Natural killer cell treated with Interleukin-12 subunit alpha and Interleukin-12 subunit beta and Interleukin-15 and Interleukin-18, amount 100 ng/mL, for 72 hours (primary cell): ENCODE results near the gene CYP19A1. TPM values are rescaled to one million over a fixed set of nuclear protein-coding genes. Genes with fewer than 3 reads are reported as not detected.

ENCODE experiments used
- ATAC-seq, 2 donors: fragments of 150-1000 bp; cut with Tn5 transposase in 1 of 2; sonication (Bioruptor Pico), chemical (Tn5 transposase) in 1 of 2; 2 replicates each; pipeline ENCODE4 v1.10.0; 2021
- DNase-seq: peaks from one replicate; pipeline ENCODE4 v3.0.0; 2022; ENCODE audit warnings: low spot score
- H3K27ac Mint-ChIP-seq, 2 donors: 1 replicate in 1 of 2; 2 replicates in 1 of 2; pipeline ENCODE4 v1.8.0; 2022; ENCODE audit warnings: mixed read lengths in 2 of 2, mild to moderate bottlenecking in 1 of 2, moderate library complexity in 1 of 2
- H3K27me3 Mint-ChIP-seq, 2 donors: 1 replicate in 1 of 2; 2 replicates in 1 of 2; pipeline ENCODE4 v1.8.0; 2022; ENCODE audit warnings: mixed read lengths in 2 of 2
- H3K36me3 Mint-ChIP-seq: one replicate; pipeline ENCODE4 v1.8.0; 2022; ENCODE audit warnings: mixed read lengths
- H3K4me1 Mint-ChIP-seq, 2 donors: 1 replicate in 1 of 2; 2 replicates in 1 of 2; pipeline ENCODE4 v1.8.0; 2022; ENCODE audit warnings: low read depth in 2 of 2, mixed read lengths in 2 of 2, mild to moderate bottlenecking in 1 of 2
- H3K4me3 Mint-ChIP-seq: one replicate; pipeline ENCODE4 v1.8.0; 2022; ENCODE audit warnings: mixed read lengths
- H3K9me3 Mint-ChIP-seq: 2 replicates; pipeline ENCODE4 v1.8.0; 2022; ENCODE audit warnings: mixed read lengths
- total RNA-seq, 2 donors: library from RNA; stranded (reverse); gene quantifications; one replicate each; pipeline ENCODE4 v1.2.3, GENCODE V29; 2022

CYP19A1 gene
- total RNA-seq = not detected

GRCh38 chr15:51338496-51338895 is at the start of gene CYP19A1:
CYP19A1 (minus strand) TSS chr15:51338596; CDS start chr15:51242912, 95,684 bp downstream.
- ATAC-seq = no peak
- DNase-seq = no peak
- Mint-ChIP-seq H3K27ac (no peak within 1 kb of the TSS), H3K4me3 (no peak within 1 kb of the TSS), H3K27me3 (peaks cover 12 to 28% of the 10 kb centered on the region in 2 donors), H3K36me3 (no peaks in the 10 kb centered on the region), H3K9me3 (no peaks in the 10 kb centered on the region), H3K4me1 (no peaks in the 10 kb centered on the region)

GRCh38 chr15:51387699-51388041 is 49.3 kb upstream of the CYP19A1 start:
- no peak overlapping the region for H3K4me3 Mint-ChIP-seq
- no peak for DNase-seq

DNA sequence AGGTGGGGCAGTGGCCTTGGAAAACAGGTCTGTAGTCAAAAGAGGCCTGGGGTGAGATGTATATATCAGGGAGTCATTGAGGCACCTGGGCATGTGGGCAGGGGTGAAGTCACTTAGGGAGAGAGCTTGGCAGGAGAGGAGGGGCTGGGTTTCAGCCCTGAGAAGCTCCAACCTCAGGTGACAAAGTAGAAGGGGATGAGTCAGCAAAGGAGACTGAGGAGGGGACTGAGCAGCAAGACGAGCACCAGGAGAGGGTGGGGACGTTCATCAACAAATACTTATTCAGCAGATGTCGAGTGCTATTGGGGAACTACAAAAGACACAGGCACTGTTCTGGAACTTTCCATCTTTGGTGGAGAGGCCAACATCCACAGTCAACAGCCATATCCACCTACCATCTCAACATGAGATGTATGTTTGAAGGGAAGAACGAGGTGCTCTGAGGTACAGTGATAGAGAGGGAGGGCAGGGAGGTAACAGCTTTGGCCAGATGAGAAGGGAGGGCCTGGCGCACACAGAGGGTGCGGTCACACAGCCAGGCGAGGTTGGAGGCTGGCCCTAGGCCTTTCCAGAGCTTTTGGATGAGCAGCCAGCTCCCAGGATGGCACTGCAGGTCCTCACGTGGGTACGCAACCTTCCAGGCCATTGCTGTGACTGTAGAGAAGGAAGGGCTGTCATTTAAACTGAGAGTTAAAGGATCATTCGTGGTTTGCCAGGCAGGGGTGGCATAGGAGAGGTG is 48.7 kb upstream of the CYP19A1 start:
- Mint-ChIP-seq H3K4me3 (no peak overlapping the region), H3K27me3 (peaks cover 5 to 13% of the 10 kb centered on the region in 2 donors), H3K4me1 (no peaks in the 10 kb centered on the region), H3K36me3 (no peaks in the 10 kb centered on the region), H3K9me3 (no peaks in the 10 kb centered on the region), H3K27ac (no peak overlapping the region)
- ATAC-seq (no peak), DNase-seq (no peak)

More at GRCh38 chr15:51387699-51388041, 49.3 kb upstream of the CYP19A1 start:
- Mint-ChIP-seq H3K27me3 (peaks cover 3 to 10% of the 10 kb centered on the region in 2 donors), H3K4me1 (no peaks in the 10 kb centered on the region), H3K27ac (no peak overlapping the region), H3K36me3 (no peaks in the 10 kb centered on the region), H3K9me3 (no peaks in the 10 kb centered on the region)
- no peak for ATAC-seq

DNA sequence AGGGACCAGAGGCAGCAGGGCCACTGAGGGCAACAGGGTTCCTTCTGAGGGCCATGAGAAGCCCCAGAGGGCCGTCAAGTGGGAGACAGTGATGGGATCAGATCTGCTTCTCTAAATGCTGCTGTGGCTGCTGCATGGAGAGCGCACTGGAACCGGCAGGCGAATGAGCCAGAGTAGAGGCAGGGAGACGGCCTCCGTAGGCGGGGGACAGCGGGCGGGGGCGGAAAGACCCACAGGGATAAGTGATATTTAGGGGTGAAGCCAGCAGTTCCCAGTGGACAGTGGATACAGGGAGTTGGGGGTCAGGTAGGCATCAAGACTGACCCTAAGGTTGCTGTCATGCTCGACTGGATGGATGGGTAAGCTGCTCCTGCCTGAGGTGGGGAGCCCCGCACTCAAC is 48.1 kb upstream of the CYP19A1 start:
- H3K27me3 Mint-ChIP-seq = peaks cover 11 to 19% of the 10 kb centered on the region in 2 donors
- H3K27ac Mint-ChIP-seq = no peak overlapping the region
- ATAC-seq (no peak), DNase-seq (no peak)
- H3K9me3 Mint-ChIP-seq = no peaks in the 10 kb centered on the region
- H3K4me1 Mint-ChIP-seq = no peaks in the 10 kb centered on the region
- no peak overlapping the region for H3K4me3 Mint-ChIP-seq
- no peaks in the 10 kb centered on the region for H3K36me3 Mint-ChIP-seq

DNA sequence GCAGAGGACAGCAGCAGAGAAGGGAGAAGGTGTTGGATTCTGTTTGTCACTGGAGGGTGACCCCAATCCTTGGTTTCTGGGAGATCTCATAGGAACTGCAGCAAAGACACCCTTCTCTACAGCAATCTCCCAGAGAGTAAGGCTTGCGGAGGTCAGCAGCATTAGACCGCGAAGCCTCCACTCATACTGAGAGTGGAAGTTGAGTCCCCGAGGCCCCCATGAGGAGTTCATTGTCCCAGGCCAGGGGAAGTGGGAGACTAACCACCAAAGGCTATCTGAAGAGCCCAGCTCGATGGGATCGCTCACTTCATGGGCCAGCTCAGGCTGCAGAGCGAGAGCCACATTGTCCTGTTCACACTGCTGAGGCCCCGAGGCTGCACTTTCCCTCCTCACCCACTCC is 47.6 kb upstream of the CYP19A1 start:
- H3K9me3 Mint-ChIP-seq = no peaks in the 10 kb centered on the region
- H3K27ac Mint-ChIP-seq = no peak overlapping the region
- ATAC-seq (no peak), DNase-seq (no peak)
- peaks cover 12 to 22% of the 10 kb centered on the region in 2 donors for H3K27me3 Mint-ChIP-seq
- H3K36me3 Mint-ChIP-seq = no peaks in the 10 kb centered on the region
- H3K4me3 Mint-ChIP-seq = no peak overlapping the region
- H3K4me1 Mint-ChIP-seq = no peaks in the 10 kb centered on the region

GRCh38 chr15:51382787-51383186 is 44.4 kb upstream of the CYP19A1 start:
- no peak for ATAC-seq
- DNase-seq = no peak
- Mint-ChIP-seq H3K27ac (no peak overlapping the region), H3K9me3 (no peaks in the 10 kb centered on the region), H3K27me3 (peaks cover 12 to 17% of the 10 kb centered on the region in 2 donors), H3K36me3 (no peaks in the 10 kb centered on the region), H3K4me1 (no peaks in the 10 kb centered on the region), H3K4me3 (no peak overlapping the region)

GRCh38 chr15:51380999-51381806 is 42.8 kb upstream of the CYP19A1 start:
- no peaks in the 10 kb centered on the region for H3K9me3 Mint-ChIP-seq
- H3K4me1 Mint-ChIP-seq = no peaks in the 10 kb centered on the region
- H3K27ac Mint-ChIP-seq = no peak overlapping the region
- ATAC-seq = peak; percentile 54 to 71
- no peaks in the 10 kb centered on the region for H3K36me3 Mint-ChIP-seq
- H3K27me3 Mint-ChIP-seq = peaks cover 12 to 17% of the 10 kb centered on the region in 2 donors
- no peak overlapping the region for H3K4me3 Mint-ChIP-seq
- DNase-seq = no peak

- no peak overlapping the region for H3K27ac Mint-ChIP-seq
- H3K27me3 Mint-ChIP-seq = peaks cover 12 to 17% of the 10 kb centered on the region in 2 donors
- H3K4me3 Mint-ChIP-seq = no peak overlapping the region
- no peaks in the 10 kb centered on the region for H3K4me1 Mint-ChIP-seq
- DNase-seq = no peak
- no peaks in the 10 kb centered on the region for H3K36me3 Mint-ChIP-seq
- H3K9me3 Mint-ChIP-seq = no peaks in the 10 kb centered on the region
- no peak for ATAC-seq
Observed at GRCh38 chr15:51379390-51379789, 41.0 kb upstream of the CYP19A1 start.

DNA sequence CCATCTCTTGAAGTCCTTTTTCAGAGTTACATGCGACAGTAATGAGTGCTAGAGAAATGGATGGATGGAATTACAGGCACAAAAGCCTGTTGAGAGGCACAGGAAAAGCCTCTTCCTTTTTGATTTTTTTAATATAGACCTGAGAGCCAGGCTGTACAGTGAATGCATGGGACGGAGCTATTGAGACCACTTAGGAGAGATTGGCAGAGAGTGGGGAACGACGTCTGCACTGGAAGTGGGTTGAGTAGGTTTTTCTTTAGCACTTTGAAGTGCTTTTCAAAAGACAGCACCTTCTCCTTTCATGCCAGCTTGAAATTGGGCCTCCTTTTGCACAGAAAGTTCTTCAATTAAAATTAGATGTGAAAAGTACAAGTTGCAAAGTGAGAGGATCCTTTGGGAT is 40.0 kb upstream of the CYP19A1 start:
- H3K4me3 Mint-ChIP-seq = no peak overlapping the region
- H3K27me3 Mint-ChIP-seq = peaks cover 12 to 17% of the 10 kb centered on the region in 2 donors
- ATAC-seq (no peak), DNase-seq (no peak)
- no peaks in the 10 kb centered on the region for H3K36me3 Mint-ChIP-seq
- H3K4me1 Mint-ChIP-seq = no peaks in the 10 kb centered on the region
- no peak overlapping the region for H3K27ac Mint-ChIP-seq
- H3K9me3 Mint-ChIP-seq = no peaks in the 10 kb centered on the region

GRCh38 chr15:51377038-51377786 is 38.8 kb upstream of the CYP19A1 start:
- Mint-ChIP-seq H3K27me3 (peaks cover 8 to 10% of the 10 kb centered on the region in 2 donors), H3K27ac (no peak overlapping the region), H3K36me3 (no peaks in the 10 kb centered on the region), H3K4me1 (no peaks in the 10 kb centered on the region), H3K4me3 (no peak overlapping the region), H3K9me3 (no peaks in the 10 kb centered on the region)
- no peak for ATAC-seq
- DNase-seq = no peak

DNA sequence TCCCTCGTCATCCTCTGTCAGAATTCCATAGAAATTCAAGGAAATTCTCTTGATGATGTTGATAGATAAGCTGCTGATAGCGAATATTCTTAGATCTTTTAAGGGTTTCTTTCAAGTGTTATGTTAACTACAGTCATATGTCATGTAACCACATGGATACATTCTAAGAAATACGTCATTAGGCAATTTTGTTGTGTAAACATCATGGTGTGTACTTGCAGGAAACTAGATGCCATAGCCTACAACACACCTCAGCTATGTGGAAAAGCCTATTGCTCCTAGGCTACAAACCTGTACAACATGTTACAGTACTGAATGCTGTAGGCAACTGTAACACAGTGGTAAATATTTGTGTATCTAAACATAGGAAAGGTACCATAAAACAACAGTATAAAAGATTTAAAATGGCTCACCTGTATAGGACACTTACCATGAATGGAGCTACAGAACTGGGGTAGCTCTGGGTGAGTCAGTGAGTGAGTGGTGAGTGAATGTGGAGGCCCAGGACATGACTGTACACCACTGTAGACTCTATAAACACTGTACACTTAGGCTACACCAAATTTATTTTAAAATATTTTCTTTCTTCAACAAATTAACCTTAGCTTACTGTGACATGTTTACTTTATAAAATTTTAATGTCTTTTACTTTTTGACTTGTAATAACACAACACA is 37.7 kb upstream of the CYP19A1 start:
- DNase-seq (no peak), ATAC-seq (no peak)
- Mint-ChIP-seq H3K4me1 (no peaks in the 10 kb centered on the region), H3K36me3 (no peaks in the 10 kb centered on the region), H3K4me3 (no peak overlapping the region), H3K9me3 (no peaks in the 10 kb centered on the region), H3K27me3 (no peaks in the 10 kb centered on the region), H3K27ac (no peak overlapping the region)

DNA sequence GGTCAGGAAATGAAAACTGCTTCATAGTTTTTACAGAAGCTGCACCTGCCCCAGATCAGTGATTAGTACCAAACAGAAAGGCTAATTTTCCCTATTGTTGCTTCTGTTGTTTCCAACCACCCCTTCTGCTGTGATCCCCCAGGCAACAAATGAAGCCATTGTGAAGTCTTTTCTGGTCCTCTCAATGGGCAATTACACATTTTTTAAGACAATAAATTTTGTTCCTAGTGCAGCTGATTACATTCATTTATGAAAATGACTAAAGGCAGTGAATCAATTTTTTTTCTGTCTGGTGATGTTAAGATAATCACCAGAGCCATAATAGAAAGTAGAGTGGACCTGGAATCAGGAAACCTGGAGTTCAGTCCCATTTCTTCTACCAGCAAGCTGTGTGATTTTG is 35.7 kb upstream of the CYP19A1 start:
- H3K9me3 Mint-ChIP-seq = no peaks in the 10 kb centered on the region
- no peak overlapping the region for H3K4me3 Mint-ChIP-seq
- no peaks in the 10 kb centered on the region for H3K36me3 Mint-ChIP-seq
- H3K27me3 Mint-ChIP-seq = no peaks in the 10 kb centered on the region
- no peak for DNase-seq
- H3K4me1 Mint-ChIP-seq = no peaks in the 10 kb centered on the region
- H3K27ac Mint-ChIP-seq = no peak overlapping the region
- ATAC-seq = no peak

- no peak overlapping the region for H3K27ac Mint-ChIP-seq
- H3K4me3 Mint-ChIP-seq = no peak overlapping the region
- no peaks in the 10 kb centered on the region for H3K36me3 Mint-ChIP-seq
Observed at GRCh38 chr15:51371266-51371665, 32.9 kb upstream of the CYP19A1 start.

More at GRCh38 chr15:51371266-51371665, 32.9 kb upstream of the CYP19A1 start:
- DNase-seq = no peak
- Mint-ChIP-seq H3K4me1 (no peaks in the 10 kb centered on the region), H3K9me3 (no peaks in the 10 kb centered on the region), H3K27me3 (no peaks in the 10 kb centered on the region)
- no peak for ATAC-seq
